ENCODE results near the gene CNOT6. TPM values are rescaled to one million over a fixed set of nuclear protein-coding genes. Genes with fewer than 3 reads are reported as not detected.

CNOT6 gene
- total and polyA plus RNA-seq, 2 donors (not counting 1 experiment from before 2014, with no cell fraction given) = 12.7 to 19.5 TPM

DNA sequence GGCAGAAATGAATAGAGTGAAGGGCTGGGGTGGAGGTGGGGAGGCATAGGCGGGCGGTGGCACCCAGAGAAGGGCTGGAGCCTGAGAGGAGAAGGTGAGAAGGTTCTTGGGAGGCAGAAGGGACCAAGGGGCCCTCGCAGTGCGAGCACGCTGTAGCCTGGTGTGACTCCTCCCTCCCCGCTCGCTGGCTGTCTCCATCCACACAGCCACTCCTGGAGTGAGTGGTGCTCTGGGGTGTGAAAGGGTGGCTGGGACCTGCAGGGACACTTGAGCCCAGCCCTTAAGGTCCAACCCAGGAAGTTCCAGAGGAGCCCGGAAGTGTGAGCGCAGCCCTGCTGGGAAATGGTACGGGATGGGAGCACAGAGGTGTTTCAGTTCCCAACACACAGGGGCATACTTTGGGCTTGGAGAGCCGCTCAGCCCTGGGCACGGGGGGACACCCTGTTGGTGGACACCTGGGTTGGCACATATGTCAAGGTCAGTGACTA is 106.4 kb downstream of the CNOT6 start:
- Histone ChIP-seq H2AFZ (ENCODE audit: low read length) (no peak overlapping the region), H3K36me3 (ENCODE audit: control insufficient read depth, insufficient read depth, low read length) (no peaks in the 10 kb centered on the region), H3K9ac (ENCODE audit: insufficient read depth, low read length) (no peak overlapping the region), H3K4me1 (ENCODE audit: control insufficient read depth, extremely low read depth, insufficient read depth, low read length) (no peaks in the 10 kb centered on the region), H3K79me2 (ENCODE audit: control insufficient read depth, insufficient read depth, low read length) (no peaks in the 10 kb centered on the region), H3K27me3 (ENCODE audit: control insufficient read depth, insufficient read depth, low read length) (no peaks in the 10 kb centered on the region), H3K4me2 (ENCODE audit: extremely low read depth, insufficient read depth, low read length) (no peak overlapping the region), H4K20me1 (ENCODE audit: control insufficient read depth, extremely low read depth, insufficient read depth, low read length) (no peaks in the 10 kb centered on the region), H3K4me3 (replicated peaks in 1 of 4; ENCODE audit: control extremely low read depth in 1 of 4, insufficient read depth in 1 of 4, low read depth in 3 of 4, low read length in 4 of 4) (no peak overlapping the region), H3K9me3 (ENCODE audit: control insufficient read depth, insufficient read depth, low read depth, low read length) (no peaks in the 10 kb centered on the region), H3K27ac (ENCODE audit: insufficient read depth, low read length) (no peak overlapping the region)
- DNase-seq (ENCODE audit: low read depth in 2 of 2) = no peak
- TF ChIP-seq EZH2 (IDR thresholded peaks at IDR 0.05; ENCODE audit: low read length, missing control alignments) (no peak), CTCF (conservative IDR thresholded peaks at IDR 0.05 in 1 of 2, IDR thresholded peaks at IDR 0.05 in 1 of 2; ENCODE audit: low read depth in 1 of 2, low read length in 2 of 2) (no peak)

GRCh38 chr5:180601591-180602480 is 107.7 kb downstream of the CNOT6 start:
- Histone ChIP-seq H2AFZ (ENCODE audit: low read length) (no peak overlapping the region), H3K4me1 (ENCODE audit: control insufficient read depth, extremely low read depth, insufficient read depth, low read length) (no peaks in the 10 kb centered on the region), H3K27me3 (ENCODE audit: control insufficient read depth, insufficient read depth, low read length) (no peaks in the 10 kb centered on the region), H3K36me3 (ENCODE audit: control insufficient read depth, insufficient read depth, low read length) (no peaks in the 10 kb centered on the region), H3K4me3 (replicated peaks in 1 of 4; ENCODE audit: control extremely low read depth in 1 of 4, insufficient read depth in 1 of 4, low read depth in 3 of 4, low read length in 4 of 4) (no peak overlapping the region), H3K9ac (ENCODE audit: insufficient read depth, low read length) (no peak overlapping the region), H3K79me2 (ENCODE audit: control insufficient read depth, insufficient read depth, low read length) (no peaks in the 10 kb centered on the region), H3K9me3 (ENCODE audit: control insufficient read depth, insufficient read depth, low read depth, low read length) (no peaks in the 10 kb centered on the region), H4K20me1 (ENCODE audit: control insufficient read depth, extremely low read depth, insufficient read depth, low read length) (no peaks in the 10 kb centered on the region), H3K27ac (ENCODE audit: insufficient read depth, low read length) (no peak overlapping the region), H3K4me2 (ENCODE audit: extremely low read depth, insufficient read depth, low read length) (no peak overlapping the region)
- TF ChIP-seq EZH2 (IDR thresholded peaks at IDR 0.05; ENCODE audit: low read length, missing control alignments) = no peak
- TF ChIP-seq CTCF (conservative IDR thresholded peaks at IDR 0.05 in 1 of 2, IDR thresholded peaks at IDR 0.05 in 1 of 2; ENCODE audit: low read depth in 1 of 2, low read length in 2 of 2) = no peak
- no peak for DNase-seq (ENCODE audit: low read depth in 2 of 2)

DNA sequence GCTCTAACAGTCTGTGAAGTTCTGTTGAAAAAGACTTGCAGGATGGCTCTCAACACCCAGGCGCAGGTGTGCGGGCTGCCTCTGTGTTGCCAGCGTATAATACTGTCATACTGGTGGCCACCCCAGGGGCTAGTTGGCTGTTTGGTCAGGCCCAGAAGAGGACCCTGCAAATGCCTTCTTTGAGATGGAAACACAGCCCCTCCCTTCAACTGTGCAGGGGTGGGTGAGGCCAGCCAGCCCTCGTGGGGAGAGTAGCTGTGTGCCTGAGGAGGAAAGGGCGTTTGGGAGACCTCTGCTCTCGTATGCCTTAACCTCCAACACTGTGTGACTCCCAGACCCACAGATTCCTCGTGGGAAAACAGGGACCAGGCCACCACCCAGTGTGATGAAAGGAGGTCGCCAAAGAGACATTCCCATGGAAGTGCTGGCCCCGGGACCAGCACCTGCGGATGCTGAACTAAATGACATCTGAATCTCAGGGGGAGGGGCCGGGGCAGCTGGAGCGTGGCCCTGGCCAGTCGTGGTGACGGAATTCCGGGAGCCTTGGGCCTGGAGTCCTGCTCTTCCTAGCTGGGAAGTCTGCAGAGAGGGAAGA is 108.4 kb downstream of the CNOT6 start:
- Histone ChIP-seq H3K36me3 (ENCODE audit: control insufficient read depth, insufficient read depth, low read length) (no peaks in the 10 kb centered on the region), H3K9me3 (ENCODE audit: control insufficient read depth, insufficient read depth, low read depth, low read length) (no peaks in the 10 kb centered on the region), H3K4me1 (ENCODE audit: control insufficient read depth, extremely low read depth, insufficient read depth, low read length) (no peaks in the 10 kb centered on the region)

More for the DNA sequence above, 108.4 kb downstream of the CNOT6 start:
- TF ChIP-seq EZH2 (IDR thresholded peaks at IDR 0.05; ENCODE audit: low read length, missing control alignments) = no peak
- no peak for TF ChIP-seq CTCF (conservative IDR thresholded peaks at IDR 0.05 in 1 of 2, IDR thresholded peaks at IDR 0.05 in 1 of 2; ENCODE audit: low read depth in 1 of 2, low read length in 2 of 2)
- Histone ChIP-seq H3K9ac (ENCODE audit: insufficient read depth, low read length) (no peak overlapping the region), H3K27ac (ENCODE audit: insufficient read depth, low read length) (no peak overlapping the region), H3K4me3 (replicated peaks in 1 of 4; ENCODE audit: control extremely low read depth in 1 of 4, insufficient read depth in 1 of 4, low read depth in 3 of 4, low read length in 4 of 4) (no peak overlapping the region), H3K27me3 (ENCODE audit: control insufficient read depth, insufficient read depth, low read length) (no peaks in the 10 kb centered on the region), H3K79me2 (ENCODE audit: control insufficient read depth, insufficient read depth, low read length) (no peaks in the 10 kb centered on the region), H3K4me2 (ENCODE audit: extremely low read depth, insufficient read depth, low read length) (no peak overlapping the region), H2AFZ (ENCODE audit: low read length) (no peak overlapping the region), H4K20me1 (ENCODE audit: control insufficient read depth, extremely low read depth, insufficient read depth, low read length) (no peaks in the 10 kb centered on the region)
- DNase-seq (ENCODE audit: low read depth in 2 of 2) = no peak

Data from fibroblast of lung (primary cell).